ENCODE data around the gene MYLK2.

- TF ChIP-seq EZH2 (IDR thresholded peaks at IDR 0.05; ENCODE audit: low read depth) = no peak
- TF ChIP-seq, protein P1, sequence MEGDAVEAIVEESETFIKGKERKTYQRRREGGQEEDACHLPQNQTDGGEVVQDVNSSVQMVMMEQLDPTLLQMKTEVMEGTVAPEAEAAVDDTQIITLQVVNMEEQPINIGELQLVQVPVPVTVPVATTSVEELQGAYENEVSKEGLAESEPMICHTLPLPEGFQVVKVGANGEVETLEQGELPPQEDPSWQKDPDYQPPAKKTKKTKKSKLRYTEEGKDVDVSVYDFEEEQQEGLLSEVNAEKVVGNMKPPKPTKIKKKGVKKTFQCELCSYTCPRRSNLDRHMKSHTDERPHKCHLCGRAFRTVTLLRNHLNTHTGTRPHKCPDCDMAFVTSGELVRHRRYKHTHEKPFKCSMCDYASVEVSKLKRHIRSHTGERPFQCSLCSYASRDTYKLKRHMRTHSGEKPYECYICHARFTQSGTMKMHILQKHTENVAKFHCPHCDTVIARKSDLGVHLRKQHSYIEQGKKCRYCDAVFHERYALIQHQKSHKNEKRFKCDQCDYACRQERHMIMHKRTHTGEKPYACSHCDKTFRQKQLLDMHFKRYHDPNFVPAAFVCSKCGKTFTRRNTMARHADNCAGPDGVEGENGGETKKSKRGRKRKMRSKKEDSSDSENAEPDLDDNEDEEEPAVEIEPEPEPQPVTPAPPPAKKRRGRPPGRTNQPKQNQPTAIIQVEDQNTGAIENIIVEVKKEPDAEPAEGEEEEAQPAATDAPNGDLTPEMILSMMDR (conservative IDR thresholded peaks at IDR 0.05) = no peak
Measured at GRCh38 chr20:31869942-31870725, 51.0 kb downstream of the MYLK2 start, which contains the start of the genes DUSP15 and TTLL9.

All from PC-9 (cell line).